IMR-90 (cell line): ENCODE results near the gene CCDC137.

Experiments used
- CTCF ChIP-seq: conservative IDR thresholded peaks from 2 replicates; pipeline ENCODE4 v1.5.1; 2012; ENCODE audit warnings: mild to moderate bottlenecking, low read depth, low read length, improper control_type of control experiment
- ELK1 ChIP-seq: fragments of 150-350 bp; IDR thresholded peaks from 2 replicates; pipeline ENCODE4 v1.6.1; 2016; ENCODE audit warnings: low read depth, mild to moderate bottlenecking, low read length, moderate library complexity, borderline replicate concordance
- MAFK ChIP-seq: IDR thresholded peaks from 2 replicates; pipeline ENCODE4 v1.6.1; 2012; ENCODE audit warnings: low read depth, low read length, improper control_type of control experiment
- POLR2A ChIP-seq: IDR thresholded peaks from 2 replicates; pipeline ENCODE4 v1.6.1; 2012; ENCODE audit warnings: mild to moderate bottlenecking, low read depth, low read length
- RAD21 ChIP-seq: IDR thresholded peaks from 2 replicates; pipeline ENCODE4 v1.6.1; 2012; ENCODE audit warnings: low read length, improper control_type of control experiment
- RFX5 ChIP-seq: IDR thresholded peaks from 2 replicates; pipeline ENCODE4 v1.8.0; 2012; ENCODE audit warnings: low read depth, mild to moderate bottlenecking, low read length, moderate library complexity

- TF ChIP-seq CTCF (no peak), ELK1 (no peak), POLR2A (no peak), RAD21 (no peak), RFX5 (no peak), MAFK (no peak)
Observed at GRCh38 chr17:81681672-81682071, 15.1 kb downstream of the CCDC137 start.
